ENCODE data around the gene SLC38A5. TPM values are rescaled to one million over a fixed set of nuclear protein-coding genes. Genes with fewer than 3 reads are reported as not detected.

The SLC38A5 gene
- total and polyA plus RNA-seq, 2 of the 13 experiments (the other 11 are each of a cell fraction or from before 2014, with no cell fraction given): 46.1 to 73.4 TPM

DNA sequence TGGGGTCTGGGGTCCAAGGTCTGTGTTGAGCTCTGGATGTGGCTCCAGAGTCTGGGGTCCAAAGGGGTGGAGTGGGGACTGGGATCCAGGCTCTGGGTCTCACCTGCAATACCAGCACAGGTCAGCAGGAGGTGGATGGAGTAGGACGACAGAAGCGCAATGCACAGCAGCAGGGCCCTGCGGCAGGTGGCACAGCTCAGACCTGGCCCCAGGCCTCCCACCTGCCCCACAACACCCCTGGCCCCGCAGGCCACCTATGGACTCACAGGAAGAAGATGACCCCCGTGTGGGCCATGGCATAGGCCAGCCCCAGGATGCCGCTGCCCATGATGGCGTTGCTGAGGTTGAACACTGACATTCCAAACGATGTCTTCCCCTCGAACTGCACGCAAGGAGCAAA, 3.4 kb downstream of the SLC38A5 start:
- no peak for FAIRE-seq
- peaks cover 51% of the 10 kb centered on the region for H3K4me1 ChIP-seq (ENCODE audit: insufficient read depth, low read length)
- H2AFZ ChIP-seq (ENCODE audit: low read length): no peak overlapping the region
- no peak overlapping the region for H3K9ac ChIP-seq (ENCODE audit: insufficient read depth, low read depth, low read length)
- no peak for DNase-seq (ENCODE audit: low spot score)
- H3K27me3 ChIP-seq (ENCODE audit: control insufficient read depth in 1 of 2, insufficient read depth in 2 of 2, low read length in 2 of 2): no peaks in the 10 kb centered on the region; a peak in 1 of 5 replicates
- in situ Hi-C loops (cut with HindIII; ENCODE audit: extremely low pct_ligation_motif_present, low pct_unique_long_range_greater_than_20kb) (no loop called here), intact Hi-C loops (cut with micrococcal nuclease; ENCODE audit: unreplicated experiment) (no loop called here)
- TF ChIP-seq MZF1 (CRISPR knock-in tag; IDR thresholded peaks at IDR 0.05; ENCODE audit: borderline replicate concordance) (no peak), ZNF768 (CRISPR knock-in tag; IDR thresholded peaks at IDR 0.05) (peak; percentile 19; the same call in 1 of the 2 replicates), ZNF10 (CRISPR knock-in tag; IDR thresholded peaks at IDR 0.05; ENCODE audit: borderline replicate concordance, low read depth) (no peak)
- TF ChIP-seq, protein P1, sequence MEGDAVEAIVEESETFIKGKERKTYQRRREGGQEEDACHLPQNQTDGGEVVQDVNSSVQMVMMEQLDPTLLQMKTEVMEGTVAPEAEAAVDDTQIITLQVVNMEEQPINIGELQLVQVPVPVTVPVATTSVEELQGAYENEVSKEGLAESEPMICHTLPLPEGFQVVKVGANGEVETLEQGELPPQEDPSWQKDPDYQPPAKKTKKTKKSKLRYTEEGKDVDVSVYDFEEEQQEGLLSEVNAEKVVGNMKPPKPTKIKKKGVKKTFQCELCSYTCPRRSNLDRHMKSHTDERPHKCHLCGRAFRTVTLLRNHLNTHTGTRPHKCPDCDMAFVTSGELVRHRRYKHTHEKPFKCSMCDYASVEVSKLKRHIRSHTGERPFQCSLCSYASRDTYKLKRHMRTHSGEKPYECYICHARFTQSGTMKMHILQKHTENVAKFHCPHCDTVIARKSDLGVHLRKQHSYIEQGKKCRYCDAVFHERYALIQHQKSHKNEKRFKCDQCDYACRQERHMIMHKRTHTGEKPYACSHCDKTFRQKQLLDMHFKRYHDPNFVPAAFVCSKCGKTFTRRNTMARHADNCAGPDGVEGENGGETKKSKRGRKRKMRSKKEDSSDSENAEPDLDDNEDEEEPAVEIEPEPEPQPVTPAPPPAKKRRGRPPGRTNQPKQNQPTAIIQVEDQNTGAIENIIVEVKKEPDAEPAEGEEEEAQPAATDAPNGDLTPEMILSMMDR (CRISPR knock-in tag; IDR thresholded peaks at IDR 0.05): peak; percentile 33
- H3K36me3 ChIP-seq (replicated peaks in 1 of 2; ENCODE audit: control insufficient read depth in 1 of 2, insufficient read depth in 2 of 2, low read length in 2 of 2): peaks cover 1 to 8% of the 10 kb centered on the region in 2 experiments; a peak in 2 of 5 replicates
- peak overlapping the region; percentile 96 for H3K4me2 ChIP-seq (ENCODE audit: low read depth, low read length)
- ChIA-PET CTCF (ENCODE audit: low intra/inter-chr PET ratio, low total read pairs) (no interaction called here), POLR2A (no interaction called here)
- peaks cover 2% of the 10 kb centered on the region; the same call in 1 of the 2 replicates for H4K20me1 ChIP-seq (ENCODE audit: insufficient read depth, low read length)
- no peak for ATAC-seq
- no peak overlapping the region for H3K4me3 ChIP-seq (replicated peaks in 1 of 3; ENCODE audit: insufficient read depth in 1 of 3, low read depth in 2 of 3, low read length in 3 of 3)
- WGBS (ENCODE audit: low lambda C conversion rate): 94% methylated on average over 4 of the region's 10 CpGs
- H3K79me2 ChIP-seq (ENCODE audit: insufficient read depth, low read length): peaks cover 8% of the 10 kb centered on the region
- no TSS peak for BruUV-seq (replicated peaks)
- no peak overlapping the region for H3K27ac ChIP-seq (ENCODE audit: extremely low read length, insufficient read depth, low read length)
- H3K9me3 ChIP-seq (ENCODE audit: low read length): no peaks in the 10 kb centered on the region

DNA sequence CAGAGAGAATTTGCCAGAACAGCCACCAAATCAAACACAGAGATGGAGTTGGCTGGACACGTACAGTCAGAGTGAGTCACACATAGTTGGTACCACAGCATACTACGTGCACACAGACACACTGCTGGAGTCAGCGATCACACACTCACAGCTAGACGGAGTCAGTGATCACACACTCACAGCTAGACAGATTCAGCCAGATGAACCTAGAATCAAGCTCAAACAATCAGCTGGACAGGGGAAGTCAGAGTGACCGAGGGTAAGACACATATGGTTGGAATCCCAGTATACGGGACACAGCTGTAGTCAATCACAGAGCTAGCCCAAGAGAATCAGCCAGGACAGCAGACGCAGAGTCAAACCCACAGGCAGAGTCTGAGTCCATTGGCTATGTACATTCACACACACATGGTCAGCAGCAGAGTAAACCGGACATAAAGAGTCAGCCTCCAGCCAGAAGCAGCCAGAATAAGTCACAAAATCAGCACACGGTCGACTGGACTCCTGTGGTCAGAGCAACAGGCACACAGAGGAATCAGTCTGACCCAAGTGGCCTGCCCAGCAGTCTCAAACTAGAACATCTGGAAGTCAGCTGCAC, 4.6 kb downstream of the SLC38A5 start:
- ChIA-PET CTCF (ENCODE audit: low intra/inter-chr PET ratio, low total read pairs) (no interaction called here), POLR2A (interaction anchor here (0.7 kb wide), 1 partner anchor 431 kb away, joined by 3 read pairs; no protein-coding TSS in a partner anchor)
- ATAC-seq: no peak
- Histone ChIP-seq H2AFZ (ENCODE audit: low read length) (no peak overlapping the region), H3K4me3 (replicated peaks in 1 of 3; ENCODE audit: insufficient read depth in 1 of 3, low read depth in 2 of 3, low read length in 3 of 3) (no peak overlapping the region), H3K27ac (ENCODE audit: extremely low read length, insufficient read depth, low read length) (no peak overlapping the region), H3K9me3 (ENCODE audit: low read length) (no peaks in the 10 kb centered on the region), H3K4me1 (ENCODE audit: insufficient read depth, low read length) (peaks cover 38% of the 10 kb centered on the region), H4K20me1 (ENCODE audit: insufficient read depth, low read length) (peaks cover 2% of the 10 kb centered on the region; the same call in 1 of the 2 replicates), H3K79me2 (ENCODE audit: insufficient read depth, low read length) (peaks cover 8% of the 10 kb centered on the region), H3K4me2 (ENCODE audit: low read depth, low read length) (peak overlapping the region; percentile 7; the same call in 1 of the 2 replicates), H3K36me3 (replicated peaks in 1 of 2; ENCODE audit: control insufficient read depth in 1 of 2, insufficient read depth in 2 of 2, low read length in 2 of 2) (peaks cover 1 to 8% of the 10 kb centered on the region in 2 experiments; a peak in 2 of 5 replicates), H3K27me3 (ENCODE audit: control insufficient read depth in 1 of 2, insufficient read depth in 2 of 2, low read length in 2 of 2) (no peaks in the 10 kb centered on the region; a peak in 1 of 5 replicates), H3K9ac (ENCODE audit: insufficient read depth, low read depth, low read length) (no peak overlapping the region)
- 100% methylated on average over 2 of the region's 10 CpGs for WGBS (ENCODE audit: low lambda C conversion rate)
- no peak for FAIRE-seq
- TF ChIP-seq RBFOX2 (IDR thresholded peaks at IDR 0.05; ENCODE audit: low read depth, low read length) (0 out of 2 replicates have a peak, but pooled peaks have one; percentile 17), ZNF317 (CRISPR knock-in tag; IDR thresholded peaks at IDR 0.05) (no peak)
- intact Hi-C loops (cut with micrococcal nuclease; ENCODE audit: unreplicated experiment) (no loop called here), in situ Hi-C loops (cut with HindIII; ENCODE audit: extremely low pct_ligation_motif_present, low pct_unique_long_range_greater_than_20kb) (no loop called here)
- BruUV-seq (replicated peaks): no TSS peak
- DNase-seq (ENCODE audit: low spot score): no peak

Data from HepG2 (cell line).